Astrocyte (in vitro differentiated cells and primary cell): Measurements from ENCODE around the gene FRYL.
A peak's percentile ranks its signal among the peaks of the same experiment; 100 is the strongest.

Source experiments
- CTCF ChIP-seq: IDR thresholded peaks from 2 replicates; pipeline ENCODE4 v1.5.1; 2011; ENCODE audit warnings: low read depth, mild to moderate bottlenecking, inconsistent platforms, low read length, moderate library complexity; ENCODE audit not compliant: insufficient read depth
- EZH2 ChIP-seq: IDR thresholded peaks from 2 replicates; pipeline ENCODE4 v1.6.1; 2012; ENCODE audit warnings: mild to moderate bottlenecking, low read length, inconsistent platforms; ENCODE audit not compliant: insufficient read depth

GRCh38 chr4:48490680-48491513 is 289.2 kb downstream of the FRYL start:
- TF ChIP-seq CTCF (no peak), EZH2 (peak; percentile 88)
